HG02840 (cell line): ENCODE measurements around the gene NPLOC4.

Experiments
- ATAC-seq: cut with Tn5 transposase; IDR thresholded peaks from one replicate; pipeline ENCODE4 v1.9.1; 2021; ENCODE audit warnings: mild to moderate bottlenecking, moderate library complexity, moderate number of reproducible peaks; ENCODE audit not compliant: unreplicated experiment, low FRiP score

The NPLOC4 gene

DNA sequence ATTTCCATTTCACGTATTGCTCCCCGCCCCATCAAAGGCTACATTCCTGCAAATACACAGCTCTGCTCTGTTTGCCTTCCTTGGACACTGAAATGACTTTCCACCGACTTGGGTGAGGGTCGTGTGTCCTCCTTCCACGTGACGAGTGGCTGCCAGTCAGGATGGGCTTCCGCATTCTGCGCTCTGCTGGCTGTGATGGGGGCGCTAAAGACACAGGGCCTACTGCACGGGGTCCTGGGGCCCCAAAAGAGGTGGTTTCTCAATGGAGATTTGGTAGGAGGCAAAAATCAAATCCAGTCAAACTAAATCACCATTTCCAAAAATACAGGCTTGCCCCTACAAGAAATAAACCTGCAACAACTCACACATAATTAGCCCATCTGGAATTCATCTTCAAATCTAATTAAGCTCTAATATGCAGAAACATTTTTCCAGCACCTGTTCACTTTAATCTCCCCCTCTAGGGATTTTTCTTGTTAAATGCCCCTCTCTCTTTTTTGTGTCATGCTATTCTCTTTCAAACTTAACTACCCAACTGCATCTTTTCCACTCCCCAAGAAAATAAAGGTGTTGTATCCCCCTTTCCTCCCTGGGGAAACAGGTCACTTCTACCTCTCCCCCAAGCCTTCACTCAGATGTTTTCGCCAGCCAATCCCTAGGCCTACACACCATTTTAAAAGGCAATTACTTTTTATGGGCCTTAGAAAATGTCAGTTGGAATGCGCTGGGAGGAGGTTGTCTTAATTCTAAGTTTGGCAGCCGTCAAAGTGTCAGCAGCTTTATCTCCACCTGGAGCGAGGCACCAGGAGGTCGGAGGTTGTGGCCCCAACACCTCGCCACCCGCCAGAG, 62.9 kb downstream of the NPLOC4 start:
- ATAC-seq: no peak

GRCh38 chr17:81572563-81573168, 64.2 kb downstream of the NPLOC4 start:
- ATAC-seq: no peak

GRCh38 chr17:81570964-81571363, 65.9 kb downstream of the NPLOC4 start:
- ATAC-seq: no peak

DNA sequence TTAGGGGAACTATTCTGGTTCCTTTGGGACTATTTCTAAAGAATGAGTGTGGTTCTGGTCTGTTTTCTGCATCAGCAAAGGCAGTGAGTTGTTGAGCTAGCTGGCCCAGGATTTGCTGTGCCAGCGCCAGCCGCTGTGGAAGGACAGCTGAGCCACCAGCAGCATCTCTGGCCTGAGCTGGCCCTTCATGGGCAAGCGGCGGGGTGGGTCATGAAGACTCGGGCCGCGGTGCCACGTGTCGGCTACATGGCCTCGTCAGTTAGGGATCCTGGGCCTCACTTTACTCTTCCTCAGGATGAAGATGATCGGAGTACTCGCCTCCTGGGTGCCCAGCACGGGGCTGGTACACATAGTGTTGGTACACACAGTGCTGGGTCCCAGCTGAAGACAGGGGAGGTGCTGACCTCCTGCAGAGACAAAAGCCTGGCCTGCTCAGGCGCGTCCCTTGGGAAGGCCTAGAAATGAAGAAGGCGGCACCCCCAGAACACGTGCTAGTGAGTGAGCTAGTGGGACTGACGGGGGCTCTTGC, 66.9 kb downstream of the NPLOC4 start:
- ATAC-seq: no peak

DNA sequence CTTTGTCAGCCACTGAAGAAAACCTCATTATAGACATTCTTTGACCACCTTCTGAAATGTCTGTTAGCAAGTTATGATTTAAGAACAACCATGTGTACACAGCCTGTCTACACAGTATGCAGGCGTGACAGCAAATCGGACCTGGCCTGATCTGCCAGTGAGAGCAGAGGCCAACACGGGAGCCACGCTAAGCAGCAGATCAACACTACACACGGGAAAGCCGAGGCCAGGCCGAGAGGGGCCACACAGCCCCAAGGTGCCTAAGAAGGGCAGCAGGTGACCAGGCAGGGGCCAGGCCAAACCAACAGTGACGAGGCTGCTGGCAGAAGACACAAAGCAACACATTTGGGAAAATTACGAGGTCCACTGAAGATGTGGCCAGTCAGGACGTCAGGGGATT, 68.5 kb downstream of the NPLOC4 start:
- no peak for ATAC-seq

GRCh38 chr17:81567191-81567590, 69.7 kb downstream of the NPLOC4 start:
- no peak for ATAC-seq

DNA sequence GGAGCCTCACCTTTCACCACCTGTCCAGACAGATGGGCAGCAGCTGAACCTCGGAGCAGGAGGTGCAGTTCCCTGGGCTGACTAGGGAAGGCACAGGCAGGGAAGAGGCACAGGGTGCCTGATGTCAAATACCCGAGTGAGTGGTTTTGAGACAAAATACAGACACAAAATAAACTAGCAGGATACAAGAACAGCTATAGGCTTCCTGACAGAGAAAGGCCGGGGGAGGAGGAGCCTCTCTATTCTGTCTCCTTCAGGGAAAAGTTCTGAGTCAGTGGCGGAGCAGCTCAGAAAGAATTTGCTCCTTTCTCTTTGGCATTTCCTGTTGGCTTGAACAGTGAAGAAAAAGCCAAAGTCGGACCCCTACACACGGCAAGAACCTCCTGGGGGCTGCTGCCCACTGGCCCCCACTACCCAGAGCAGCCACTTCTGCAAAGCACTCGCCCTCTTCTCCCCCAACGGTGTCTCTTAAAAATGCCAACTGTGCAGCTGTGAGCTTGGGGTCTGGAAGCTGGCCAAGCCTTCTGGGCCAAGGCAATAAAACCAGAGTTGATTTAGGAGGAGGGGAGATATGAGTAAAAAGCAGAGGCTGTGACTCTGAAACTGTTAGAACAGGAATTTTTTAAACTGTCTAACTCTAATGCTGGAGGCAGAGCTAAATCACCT, 70.3 kb downstream of the NPLOC4 start:
- no peak for ATAC-seq

DNA sequence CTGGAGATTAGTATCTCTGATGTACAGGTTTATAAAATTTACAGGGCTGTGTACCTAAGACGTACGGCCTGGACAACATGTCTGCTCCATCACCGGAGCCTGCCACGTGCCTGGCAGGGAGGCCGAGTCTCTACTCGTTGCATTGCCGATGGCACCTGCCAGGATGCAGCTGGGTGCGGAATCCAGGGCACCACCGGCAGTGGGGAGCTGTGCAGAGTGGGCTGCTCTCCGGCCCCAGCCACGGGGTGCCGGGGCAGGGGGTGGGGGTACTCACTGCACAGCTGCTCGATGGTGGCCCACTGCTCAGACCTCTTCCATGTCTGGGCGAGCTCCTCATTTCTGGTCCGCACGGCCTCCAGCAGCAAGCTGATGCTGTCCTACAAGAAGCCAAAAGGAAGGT, 71.7 kb downstream of the NPLOC4 start:
- no peak for ATAC-seq

DNA sequence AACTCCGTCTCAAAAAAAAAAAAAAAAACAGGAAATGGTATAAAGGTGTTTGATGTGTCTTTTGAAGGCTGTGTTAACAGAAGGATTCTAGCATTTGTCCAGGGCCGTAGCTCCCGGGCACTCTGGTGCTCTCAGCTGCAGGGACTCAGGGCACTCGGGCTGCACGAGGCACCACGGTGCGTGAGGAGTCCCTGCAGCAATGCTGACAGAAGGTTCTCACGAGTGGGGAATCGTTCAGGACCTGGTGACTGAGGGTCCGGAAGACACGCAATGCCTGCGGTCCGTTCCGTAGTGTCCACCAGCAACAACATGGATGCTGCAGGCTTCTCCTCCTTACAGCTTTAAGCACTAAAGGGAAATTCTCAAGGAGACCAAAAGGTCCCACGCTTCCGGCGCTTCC, 72.1 kb downstream of the NPLOC4 start:
- ATAC-seq: no peak

- no peak for ATAC-seq
These were observed 72.9 kb downstream of the NPLOC4 start for GRCh38 chr17:81563861-81564586.

DNA sequence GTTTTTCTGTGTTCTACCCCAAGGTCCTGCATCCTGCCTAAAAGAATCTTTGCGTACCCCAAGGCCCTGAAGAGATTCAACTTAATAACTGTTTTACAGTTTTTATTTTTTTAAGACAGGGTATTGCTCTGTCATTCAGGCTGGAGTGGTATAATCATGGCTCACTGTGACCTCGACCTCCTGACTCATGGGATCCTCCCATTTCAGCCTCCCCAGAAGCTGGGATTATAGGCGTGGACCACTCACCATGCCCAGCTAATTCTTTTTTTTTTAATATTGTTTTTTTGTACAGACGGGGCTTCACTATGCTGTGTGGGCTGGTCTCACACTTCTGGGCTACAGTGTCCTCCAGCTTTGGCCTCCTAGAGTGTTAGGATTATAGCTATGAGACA, 75.4 kb downstream of the NPLOC4 start:
- no peak for ATAC-seq

DNA sequence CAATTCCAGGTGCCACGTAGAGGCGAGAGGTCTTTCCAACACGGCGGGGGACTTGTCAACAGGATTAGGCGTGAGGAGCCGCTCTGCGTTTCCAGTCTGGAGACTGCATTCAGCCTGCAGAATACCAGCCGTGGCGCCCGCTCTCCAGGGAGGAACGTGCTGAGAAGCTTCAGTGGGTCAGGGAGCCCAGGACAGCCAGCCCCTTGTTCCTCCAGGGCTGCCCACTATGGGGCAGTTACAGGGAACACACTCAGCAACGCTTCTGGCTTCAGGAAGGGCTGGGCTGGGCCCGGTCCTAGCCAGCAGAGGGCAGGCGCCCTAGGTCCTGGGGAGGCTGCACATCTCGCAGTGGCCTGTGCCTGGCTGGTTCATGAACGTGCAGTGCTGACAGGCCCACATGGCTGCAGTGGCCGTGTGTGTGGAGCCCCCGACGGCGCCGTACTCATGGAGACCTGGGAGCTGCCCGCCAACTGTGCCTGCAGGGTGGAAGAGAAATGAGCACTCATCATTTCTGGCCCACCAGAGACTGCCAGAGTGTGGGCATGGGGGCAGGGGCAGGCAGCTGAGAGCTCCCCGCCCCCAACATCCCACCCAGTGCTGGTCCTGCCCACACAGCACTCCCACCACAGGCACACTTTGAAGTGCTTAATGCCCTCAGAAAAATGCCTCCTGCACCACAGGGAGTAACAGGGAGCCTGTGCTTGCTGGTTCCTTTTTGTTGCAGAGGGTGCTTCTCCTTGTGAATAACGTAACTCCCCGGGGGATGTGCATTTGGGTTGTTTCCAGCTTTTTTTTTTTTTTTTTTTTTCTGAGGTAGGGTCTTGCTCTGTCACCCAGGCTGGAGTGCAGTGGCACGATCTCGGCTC, 77.7 kb downstream of the NPLOC4 start:
- no peak for ATAC-seq

DNA sequence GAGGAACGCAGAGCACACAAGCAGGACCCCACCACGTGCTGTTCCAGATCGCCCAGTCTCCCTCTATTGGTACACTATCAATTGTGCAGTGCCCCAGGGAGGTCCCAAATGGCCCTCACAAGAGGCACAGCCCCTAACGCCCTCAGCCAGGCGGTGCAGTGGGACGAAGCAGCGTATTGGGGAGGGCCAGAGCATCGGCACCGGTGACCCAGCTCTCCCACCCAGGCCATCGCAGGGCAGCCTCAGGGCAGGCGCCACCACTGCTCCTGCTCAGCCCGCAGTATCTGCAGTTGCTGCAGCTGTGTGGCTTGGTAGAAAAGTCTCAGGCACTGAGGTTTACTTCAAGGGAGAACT, 78.8 kb downstream of the NPLOC4 start:
- no peak for ATAC-seq

DNA sequence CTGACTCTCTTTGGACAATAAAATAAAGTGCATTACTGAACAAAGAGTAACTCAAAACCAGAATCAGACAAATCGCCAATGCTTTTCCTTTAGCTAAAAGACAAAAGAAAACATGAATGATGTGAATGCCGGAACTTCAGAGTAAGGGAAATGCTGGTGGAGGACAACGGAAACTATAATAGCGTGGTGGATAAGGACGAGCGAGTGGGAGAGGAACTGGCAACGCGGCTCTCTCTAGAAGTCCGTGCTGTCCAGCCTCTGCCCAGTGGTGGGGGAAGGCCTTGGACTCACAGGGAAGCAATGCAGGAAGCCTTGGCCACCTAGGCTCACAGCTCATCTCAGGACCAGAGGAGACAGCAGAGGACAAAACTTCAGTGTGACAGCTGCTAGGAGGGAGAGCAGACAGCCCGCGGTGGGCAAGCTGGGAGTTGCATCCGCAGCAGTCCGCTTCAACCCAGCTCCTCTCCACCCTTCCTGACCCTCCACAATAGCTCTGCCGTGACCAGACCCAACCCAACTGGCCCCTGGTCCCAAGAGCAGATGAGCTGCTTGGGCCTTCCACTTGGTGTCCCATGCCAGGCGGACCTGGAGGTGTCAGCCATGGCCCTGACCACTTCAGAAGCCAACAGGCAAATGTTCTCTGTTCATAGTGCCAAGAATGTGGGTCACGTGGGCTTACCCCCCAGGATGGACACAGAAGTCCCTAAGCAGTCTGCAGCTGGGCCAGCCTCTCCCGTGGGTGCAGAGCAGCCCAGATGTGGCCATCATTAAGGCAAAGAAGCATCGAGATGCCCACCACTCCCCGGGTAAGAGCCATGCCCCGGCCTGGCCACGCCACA, 79.4 kb downstream of the NPLOC4 start:
- no peak for ATAC-seq

- no peak for ATAC-seq
These were observed 80.0 kb downstream of the NPLOC4 start for GRCh38 chr17:81556863-81557262.

- no peak for ATAC-seq
These were observed 80.7 kb downstream of the NPLOC4 start for GRCh38 chr17:81556175-81556691.

- no peak for ATAC-seq
These were observed 83.2 kb downstream of the NPLOC4 start for GRCh38 chr17:81553616-81554181.

GRCh38 chr17:81553018-81553615, 83.8 kb downstream of the NPLOC4 start:
- no peak for ATAC-seq
